Epithelial cell of esophagus (primary cell): Measurements from ENCODE around the gene ZNF408.

Source experiments
- DNase-seq: peaks from one replicate; pipeline ENCODE4 v3.0.0; 2010; ENCODE audit warnings: low read depth
- H3K4me3 ChIP-seq: 2 replicates; pipeline ENCODE4 v1.5.1; 2011; ENCODE audit warnings: mild to moderate bottlenecking, low read length, control low read depth
- TF ChIP-seq, protein P1 (sequence below): IDR thresholded peaks from 2 replicates; pipeline ENCODE4 v1.5.1; 2011; ENCODE audit warnings: low read depth, mild to moderate bottlenecking, low read length, control low read depth, inconsistent platforms; ENCODE audit not compliant: insufficient read depth; ENCODE audit errors: missing control alignments

Gene ZNF408

DNA sequence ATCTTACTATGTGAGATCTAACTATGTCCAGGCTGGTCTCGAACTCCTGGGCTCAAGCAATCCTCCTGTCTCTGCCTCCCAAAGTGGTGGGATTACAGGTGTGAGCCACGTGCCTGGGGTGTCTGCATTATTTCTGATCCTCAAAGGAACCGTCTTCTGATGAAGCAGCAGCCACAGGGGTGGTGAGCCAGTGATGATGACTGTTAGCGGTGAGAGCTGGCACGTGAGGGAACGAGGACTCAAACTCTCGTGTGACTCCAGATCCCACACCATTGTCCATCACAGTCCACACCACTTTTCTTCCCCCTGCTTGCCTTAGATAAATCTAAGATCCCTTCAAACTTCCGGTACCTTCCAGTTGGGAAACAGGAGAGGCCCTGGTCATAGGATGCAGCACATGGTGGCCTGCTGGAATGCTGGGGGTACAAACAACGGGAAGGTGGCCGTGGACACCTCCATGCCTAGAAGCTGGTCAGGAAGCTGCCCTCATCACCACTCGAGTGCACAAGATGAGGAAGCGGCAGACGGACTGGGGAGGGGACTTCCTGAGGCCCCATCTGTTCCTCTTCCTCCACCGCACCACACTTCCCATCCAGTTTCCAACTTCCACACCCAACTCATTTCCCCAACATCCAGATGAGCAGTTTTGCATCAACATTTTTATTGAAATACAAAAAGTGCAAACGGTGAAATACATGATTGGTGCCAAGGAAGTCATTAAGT, 24.2 kb upstream of the ZNF408 start:
- TF ChIP-seq, protein P1, sequence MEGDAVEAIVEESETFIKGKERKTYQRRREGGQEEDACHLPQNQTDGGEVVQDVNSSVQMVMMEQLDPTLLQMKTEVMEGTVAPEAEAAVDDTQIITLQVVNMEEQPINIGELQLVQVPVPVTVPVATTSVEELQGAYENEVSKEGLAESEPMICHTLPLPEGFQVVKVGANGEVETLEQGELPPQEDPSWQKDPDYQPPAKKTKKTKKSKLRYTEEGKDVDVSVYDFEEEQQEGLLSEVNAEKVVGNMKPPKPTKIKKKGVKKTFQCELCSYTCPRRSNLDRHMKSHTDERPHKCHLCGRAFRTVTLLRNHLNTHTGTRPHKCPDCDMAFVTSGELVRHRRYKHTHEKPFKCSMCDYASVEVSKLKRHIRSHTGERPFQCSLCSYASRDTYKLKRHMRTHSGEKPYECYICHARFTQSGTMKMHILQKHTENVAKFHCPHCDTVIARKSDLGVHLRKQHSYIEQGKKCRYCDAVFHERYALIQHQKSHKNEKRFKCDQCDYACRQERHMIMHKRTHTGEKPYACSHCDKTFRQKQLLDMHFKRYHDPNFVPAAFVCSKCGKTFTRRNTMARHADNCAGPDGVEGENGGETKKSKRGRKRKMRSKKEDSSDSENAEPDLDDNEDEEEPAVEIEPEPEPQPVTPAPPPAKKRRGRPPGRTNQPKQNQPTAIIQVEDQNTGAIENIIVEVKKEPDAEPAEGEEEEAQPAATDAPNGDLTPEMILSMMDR = no peak
- no peak overlapping the region for H3K4me3 ChIP-seq
- DNase-seq = no peak

DNA sequence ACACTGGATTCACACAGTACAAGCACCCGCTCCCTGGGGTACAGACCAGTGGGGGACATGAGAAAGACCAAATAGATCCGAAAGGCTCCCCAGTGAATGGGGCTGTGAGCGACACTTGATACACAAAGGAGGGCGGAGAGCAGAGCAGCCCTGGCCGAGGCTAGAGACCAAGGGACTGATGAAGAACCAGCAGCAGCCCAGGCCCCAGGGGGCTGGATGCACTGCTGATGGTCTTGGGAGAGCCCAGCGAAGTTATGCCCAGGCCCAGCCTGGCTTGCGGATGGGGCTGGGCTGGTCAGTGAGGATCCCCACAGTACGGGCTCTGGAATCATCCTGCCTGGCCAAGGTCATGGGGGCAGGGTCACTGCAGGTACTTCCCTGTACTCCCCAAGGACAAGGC, 23.7 kb upstream of the ZNF408 start:
- TF ChIP-seq, protein P1 = no peak
- DNase-seq = no peak

DNA sequence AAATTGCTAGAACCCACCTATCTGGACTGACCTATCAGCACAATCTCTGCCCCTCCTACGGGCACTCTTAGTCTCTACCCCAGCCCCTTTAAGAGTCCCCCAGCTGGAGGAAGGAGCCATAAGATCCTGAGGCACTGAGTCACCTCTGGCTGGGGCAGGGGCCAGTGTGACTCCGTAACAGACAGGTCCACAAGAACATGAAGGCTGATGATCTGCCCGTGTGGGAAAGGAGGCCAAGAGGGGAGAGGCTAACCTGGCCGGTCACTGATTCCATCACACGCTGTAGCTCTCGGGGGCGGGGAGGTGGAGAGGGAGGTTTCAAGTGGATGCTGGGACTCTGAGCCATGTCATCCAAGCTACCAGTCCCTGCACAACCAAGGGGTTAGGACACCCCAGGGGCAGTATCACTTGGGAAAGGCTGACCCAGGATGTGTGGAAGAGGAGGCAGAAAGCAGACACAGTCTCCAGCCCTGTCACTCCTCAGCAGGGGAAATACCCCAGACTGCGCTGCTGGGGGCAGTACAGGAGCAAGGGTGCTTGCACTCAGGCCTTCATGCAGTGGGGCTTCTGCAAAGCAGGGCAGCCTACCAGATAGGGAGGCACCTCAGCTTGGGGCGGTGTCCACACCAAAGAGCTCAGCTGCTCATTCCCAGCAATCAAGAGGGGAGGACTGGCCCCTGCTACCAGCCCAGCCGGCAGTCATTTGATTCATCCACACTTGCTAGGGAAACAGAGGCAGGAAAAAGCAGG, 22.7 kb upstream of the ZNF408 start:
- TF ChIP-seq, protein P1 = no peak
- no peak for DNase-seq
- no peak overlapping the region for H3K4me3 ChIP-seq

More for the DNA sequence above, 23.7 kb upstream of the ZNF408 start:
- no peak overlapping the region for H3K4me3 ChIP-seq

DNA sequence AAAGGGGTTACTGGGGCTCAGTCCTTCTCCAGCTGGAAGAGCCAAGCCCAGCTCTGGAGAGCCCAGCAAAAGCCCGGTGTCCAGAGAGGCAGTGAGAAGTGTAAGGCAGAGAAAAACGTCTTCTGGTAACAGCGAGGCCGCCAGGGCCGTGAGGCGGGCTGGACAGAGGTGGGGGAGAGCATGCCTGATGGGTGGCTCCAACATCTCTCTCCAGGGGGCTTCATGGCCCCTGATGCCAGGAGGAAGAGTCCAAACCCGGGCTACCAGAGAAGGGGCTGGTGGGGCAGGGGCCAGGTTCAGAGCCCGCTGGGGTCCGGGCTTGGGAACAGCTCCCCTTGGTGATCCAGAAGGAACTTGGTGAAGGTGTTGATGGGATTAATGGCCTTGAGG, 22.1 kb upstream of the ZNF408 start:
- DNase-seq = no peak
- TF ChIP-seq, protein P1 = no peak
- H3K4me3 ChIP-seq = no peak overlapping the region

DNA sequence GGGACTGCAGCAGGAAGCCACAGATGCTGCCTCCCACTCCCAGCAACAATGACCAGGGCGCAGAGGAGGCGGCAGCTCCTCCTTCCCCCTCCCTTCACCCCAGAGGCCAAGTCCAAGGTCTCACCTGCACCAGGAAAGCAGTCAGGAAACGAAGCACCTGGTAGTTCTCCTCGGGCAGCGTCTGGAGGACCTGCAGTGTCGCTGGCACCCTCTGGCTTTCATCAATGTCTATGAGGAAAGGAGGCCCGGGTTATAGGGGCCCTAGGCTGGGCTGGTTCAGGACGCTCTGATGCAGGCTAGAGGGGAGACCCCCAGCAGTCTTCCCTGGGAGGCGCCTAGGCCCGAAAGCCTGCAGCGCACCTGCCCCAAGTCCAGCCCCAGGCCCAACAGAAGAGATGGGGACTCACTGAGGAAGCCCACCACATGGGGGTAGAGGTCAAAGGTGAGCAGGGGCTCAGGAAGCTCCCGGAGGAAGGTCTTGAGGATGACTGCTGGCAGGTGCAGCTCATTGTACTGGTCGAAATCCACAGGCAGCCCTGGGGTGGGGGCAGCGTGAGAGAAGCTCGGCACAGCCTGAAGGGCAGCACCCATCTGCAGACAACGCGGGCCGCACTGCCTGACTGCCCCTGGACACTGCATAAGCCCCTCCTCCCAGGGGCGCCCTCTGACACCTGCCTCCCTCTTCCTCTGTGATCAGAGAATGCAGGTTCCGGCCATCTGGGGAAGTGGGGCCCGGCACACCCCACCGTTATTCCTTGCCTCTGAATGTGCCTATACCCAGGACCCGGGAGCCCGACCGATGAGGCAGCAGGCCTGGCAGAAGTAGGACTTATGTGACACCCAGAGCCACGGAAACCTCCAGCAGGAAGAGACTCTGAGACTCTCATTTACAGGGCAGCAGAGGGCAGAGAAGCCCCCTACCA, 21.3 kb upstream of the ZNF408 start:
- no peak for DNase-seq
- no peak overlapping the region for H3K4me3 ChIP-seq
- TF ChIP-seq, protein P1 = no peak

DNA sequence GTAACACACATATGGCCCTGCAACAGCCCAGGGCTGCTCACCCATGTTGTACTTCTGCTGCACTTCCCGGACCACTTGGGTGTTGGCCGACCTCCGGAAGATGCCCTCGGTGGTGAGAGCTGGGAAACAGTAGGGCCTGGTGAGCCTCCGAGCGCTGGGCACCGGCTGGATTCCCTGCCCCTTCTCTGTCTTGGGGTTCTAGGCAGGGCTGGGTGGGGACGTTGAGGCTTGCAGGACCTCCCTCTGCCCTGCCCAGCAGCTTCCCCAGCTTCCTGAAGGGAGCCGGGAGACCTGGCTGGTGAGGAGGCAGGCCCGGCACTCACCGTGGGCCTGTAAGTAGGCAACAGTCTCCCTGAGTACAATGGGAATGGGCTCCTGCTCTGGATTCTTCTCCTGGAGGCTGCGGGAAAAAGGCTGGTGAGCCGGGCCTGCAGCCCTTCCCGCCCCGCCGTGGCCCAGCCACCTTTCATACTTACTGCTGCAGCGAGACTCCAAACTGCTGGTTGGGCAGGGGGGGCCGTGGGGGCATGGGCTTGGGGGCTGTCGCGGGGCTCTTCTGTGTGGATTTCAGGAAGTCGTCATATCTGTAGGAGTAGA, 20.6 kb upstream of the ZNF408 start:
- TF ChIP-seq, protein P1 = no peak
- DNase-seq = no peak
- H3K4me3 ChIP-seq = no peak overlapping the region
